HG02798 (cell line): Measurements from ENCODE around the gene TBX1.

ENCODE experiments used
- ATAC-seq: cut with Tn5 transposase; IDR thresholded peaks from one replicate; pipeline ENCODE4 v1.9.1; 2021; ENCODE audit warnings: mild to moderate bottlenecking; ENCODE audit not compliant: unreplicated experiment, poor library complexity

TBX1 gene

GRCh38 chr22:19737846-19738663 is 22.5 kb upstream of the TBX1 start:
- ATAC-seq, result no peak

- ATAC-seq, result no peak
These were observed 21.7 kb upstream of the TBX1 start for GRCh38 chr22:19738664-19739447.

- no peak for ATAC-seq
These were observed 21.1 kb upstream of the TBX1 start for GRCh38 chr22:19739448-19739895.

GRCh38 chr22:19739911-19740449 is 20.6 kb upstream of the TBX1 start:
- no peak for ATAC-seq

- ATAC-seq, result no peak
These were observed 20.0 kb upstream of the TBX1 start for GRCh38 chr22:19740586-19740985.

- no peak for ATAC-seq
These were observed 19.5 kb upstream of the TBX1 start for GRCh38 chr22:19741053-19741452.

GRCh38 chr22:19742160-19743066 is 18.2 kb upstream of the TBX1 start:
- ATAC-seq, result no peak

GRCh38 chr22:19743081-19743480 is 17.5 kb upstream of the TBX1 start:
- no peak for ATAC-seq

GRCh38 chr22:19743651-19744050 is 16.9 kb upstream of the TBX1 start:
- no peak for ATAC-seq

- no peak for ATAC-seq
These were observed 16.1 kb upstream of the TBX1 start for GRCh38 chr22:19744350-19745006.

- no peak for ATAC-seq
These were observed 15.2 kb upstream of the TBX1 start for GRCh38 chr22:19745155-19746101.

GRCh38 chr22:19746726-19747125 is 13.9 kb upstream of the TBX1 start:
- ATAC-seq, result no peak

GRCh38 chr22:19747551-19747950 is 13.0 kb upstream of the TBX1 start:
- no peak for ATAC-seq

GRCh38 chr22:19748139-19748538 is 12.4 kb upstream of the TBX1 start:
- ATAC-seq, result no peak

GRCh38 chr22:19748991-19749664 is 11.4 kb upstream of the TBX1 start:
- no peak for ATAC-seq

- no peak for ATAC-seq
These were observed 10.7 kb upstream of the TBX1 start for GRCh38 chr22:19749876-19750275.

GRCh38 chr22:19750507-19751490 is 9.8 kb upstream of the TBX1 start:
- ATAC-seq, result no peak
